GM23338 (cell line): ENCODE measurements around the gene ADAMTS19. TPM values are rescaled to one million over a fixed set of nuclear protein-coding genes. Genes with fewer than 3 reads are reported as not detected.
A peak's percentile ranks its signal among the peaks of the same experiment; 100 is the strongest.

Experiments
- ATAC-seq: fragments of 200-7000 bp; cut with Tn5 transposase; 3 replicates; pipeline ENCODE4 v1.9.1; 2020
- DNase-seq: peaks from one replicate; pipeline ENCODE4 v3.0.0-alpha.2; 2015; ENCODE audit warnings: low spot score
- H2AFZ ChIP-seq: fragments of 200-600 bp; sonication (generic); 2 replicates; pipeline ENCODE4 v1.8.0; 2016; ENCODE audit warnings: antibody characterized with exemption, mild to moderate bottlenecking, moderate library complexity
- H3F3A ChIP-seq: fragments of 200-600 bp; sonication (generic); replicated peaks from 2 replicates; pipeline ENCODE4 v1.8.0; 2017; ENCODE audit warnings: antibody characterized with exemption, mixed run types, low read depth
- H3K27ac ChIP-seq: fragments of 200-600 bp; sonication (generic); 2 replicates; pipeline ENCODE4 v1.6.1; 2016; ENCODE audit warnings: low read depth
- H3K27me3 ChIP-seq: fragments of 200-600 bp; sonication (generic); 2 replicates; pipeline ENCODE4 v1.8.0; 2016; ENCODE audit warnings: mild to moderate bottlenecking, mixed run types, moderate library complexity; ENCODE audit not compliant: insufficient read depth
- H3K36me3 ChIP-seq: fragments of 200-600 bp; sonication (generic); 2 replicates; pipeline ENCODE4 v1.8.0; 2016; ENCODE audit warnings: mild to moderate bottlenecking; ENCODE audit not compliant: insufficient read depth
- H3K4me1 ChIP-seq: fragments of 200-600 bp; sonication (generic); 2 replicates; pipeline ENCODE4 v1.8.0; 2016; ENCODE audit warnings: mild to moderate bottlenecking, moderate library complexity; ENCODE audit not compliant: insufficient read depth
- H3K4me2 ChIP-seq: fragments of 200-600 bp; sonication (generic); 2 replicates; pipeline ENCODE4 v1.7.1; 2017; ENCODE audit warnings: mixed run types
- H3K4me3 ChIP-seq: fragments of 200-600 bp; sonication (generic); 2 replicates; pipeline ENCODE4 v1.6.1; 2016; ENCODE audit warnings: mixed run types
- H3K79me2 ChIP-seq: fragments of 200-600 bp; sonication (generic); replicated peaks from 2 replicates; pipeline ENCODE4 v1.8.0; 2017; ENCODE audit warnings: mild to moderate bottlenecking; ENCODE audit not compliant: insufficient read depth
- H3K9me2 ChIP-seq: fragments of 200-600 bp; sonication (generic); 2 replicates; pipeline ENCODE4 v1.8.0; 2017; ENCODE audit not compliant: insufficient read depth
- H4K20me1 ChIP-seq: fragments of 200-600 bp; sonication (generic); replicated peaks from 2 replicates; pipeline ENCODE4 v1.8.0; 2017; ENCODE audit warnings: mild to moderate bottlenecking; ENCODE audit not compliant: insufficient read depth
- H3K27ac Mint-ChIP-seq: 2 replicates; pipeline ENCODE4 v1.8.0; 2020; ENCODE audit warnings: inconsistent platforms, mild to moderate bottlenecking, moderate library complexity, mixed read lengths
- H3K27me3 Mint-ChIP-seq: 3 replicates; pipeline ENCODE4 v1.8.0; 2022; ENCODE audit warnings: low read depth, mild to moderate bottlenecking, moderate library complexity, mixed read lengths, inconsistent platforms; ENCODE audit not compliant: insufficient read depth, poor library complexity
- H3K36me3 Mint-ChIP-seq: 3 replicates; pipeline ENCODE4 v1.8.0; 2021; ENCODE audit warnings: low read depth, mild to moderate bottlenecking, inconsistent platforms, moderate library complexity, mixed read lengths
- H3K4me1 Mint-ChIP-seq: 3 replicates; pipeline ENCODE4 v1.8.0; 2020; ENCODE audit warnings: mild to moderate bottlenecking, inconsistent platforms, mixed read lengths
- H3K4me3 Mint-ChIP-seq: 3 replicates; pipeline ENCODE4 v1.8.0; 2021; ENCODE audit warnings: moderate library complexity, mild to moderate bottlenecking, inconsistent platforms, mixed read lengths
- H3K9me3 Mint-ChIP-seq: 3 replicates; pipeline ENCODE4 v1.8.0; 2020; ENCODE audit warnings: moderate library complexity, mild to moderate bottlenecking, inconsistent platforms, mixed read lengths
- CREB1 ChIP-seq: fragments of 250-450 bp; sonication (Bioruptor Pico); IDR thresholded peaks from 2 replicates; pipeline ENCODE4 v1.5.0; 2020; ENCODE audit warnings: low read depth, mild to moderate bottlenecking, moderate library complexity
- EZH2 ChIP-seq: fragments of 200-600 bp; sonication (generic); IDR thresholded peaks from one replicate; pipeline ENCODE4 v1.8.0; 2017; ENCODE audit warnings: antibody characterized with exemption, mild to moderate bottlenecking, low read depth; ENCODE audit not compliant: unreplicated experiment
- EZH2phosphoT487 ChIP-seq: fragments of 200-600 bp; sonication (generic); IDR thresholded peaks from one replicate; pipeline ENCODE4 v1.8.1; 2018; ENCODE audit warnings: antibody characterized with exemption; ENCODE audit not compliant: unreplicated experiment
- JUNB ChIP-seq: IDR thresholded peaks from one replicate; pipeline ENCODE4 v1.6.1; 2016; ENCODE audit warnings: antibody characterized with exemption; ENCODE audit not compliant: unreplicated experiment
- NANOG ChIP-seq: IDR thresholded peaks from 2 replicates; pipeline ENCODE4 v1.6.1; 2016; ENCODE audit warnings: antibody characterized with exemption, borderline replicate concordance
- POLR2AphosphoS5 ChIP-seq: IDR thresholded peaks from 2 replicates; pipeline ENCODE4 v1.6.1; 2016; ENCODE audit warnings: antibody characterized with exemption, low read depth
- STAT1 ChIP-seq: IDR thresholded peaks from one replicate; pipeline ENCODE4 v1.6.1; 2016; ENCODE audit warnings: antibody characterized with exemption; ENCODE audit not compliant: unreplicated experiment
- ZNF114 ChIP-seq: fragments of 250-450 bp; sonication (Bioruptor Pico); IDR thresholded peaks from 2 replicates; pipeline ENCODE4 v1.5.0; 2020; ENCODE audit warnings: mild to moderate bottlenecking, moderate library complexity
- ZNF331 ChIP-seq: fragments of 250-450 bp; sonication (Bioruptor Pico); IDR thresholded peaks from 2 replicates; pipeline ENCODE4 v1.5.0; 2020; ENCODE audit warnings: low read depth, mild to moderate bottlenecking, moderate library complexity
- ZNF462 ChIP-seq: fragments of 250-450 bp; sonication (Bioruptor Pico); IDR thresholded peaks from 2 replicates; pipeline ENCODE4 v1.5.0; 2020; ENCODE audit warnings: mild to moderate bottlenecking, moderate library complexity
- polyA plus RNA-seq: library from polyadenylated mRNA; unstranded; fragments of >200 nt; fragmentation: Nextera tagmentation; extraction: Ambion mirVana; gene quantifications from 2 replicates; pipeline ENCODE4 v1.2.1, GENCODE V29; 2016
- total RNA-seq: library from RNA; depleted of rRNA; stranded (reverse); fragments of >200 nt; shearing (Covaris generic); gene quantifications from 2 replicates; pipeline ENCODE4 v1.2.3, GENCODE V29; 2014
- TF ChIP-seq, protein P1 (sequence below): IDR thresholded peaks from one replicate; pipeline ENCODE4 v1.6.1; 2018; ENCODE audit warnings: antibody characterized with exemption; ENCODE audit not compliant: unreplicated experiment

ADAMTS19 gene
- total and polyA plus RNA-seq, 2 experiments from 2014 or later, result 6.0 to 27.4 TPM

DNA sequence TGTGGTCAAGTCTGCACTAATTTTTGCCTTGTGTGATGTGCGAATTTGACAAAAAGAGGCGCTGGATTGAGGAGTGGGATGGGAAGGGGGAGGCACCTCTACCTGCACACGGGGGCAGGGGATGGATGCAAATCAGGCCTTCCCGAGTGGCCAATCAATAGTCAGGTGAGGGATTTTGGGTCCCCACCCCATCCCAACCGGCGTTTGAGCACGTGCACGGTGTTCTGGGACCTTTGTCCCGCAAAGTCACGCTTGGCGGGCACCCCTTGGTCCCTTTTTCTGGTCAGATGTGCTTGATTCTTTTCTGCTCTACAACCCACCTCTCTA, 685 bp upstream of the ADAMTS19 start:
- Histone ChIP-seq H3K4me2 (peak overlapping the region; percentile 89), H3K79me2 (peaks cover 27% of the 10 kb centered on the region), H3K4me1 (peaks cover 40% of the 10 kb centered on the region), H3K36me3 (no peaks in the 10 kb centered on the region), H3K9me2 (no peaks in the 10 kb centered on the region), H3F3A (0 out of 2 replicates have a peak, but pooled peaks cover 4% of the 10 kb centered on the region), H4K20me1 (0 out of 2 replicates have a peak, but pooled peaks cover 12% of the 10 kb centered on the region), H3K4me3 (peak overlapping the region; percentile 87), H2AFZ (peak overlapping the region; percentile 75), H3K27ac (peak overlapping the region; percentile 79), H3K27me3 (peaks cover 16% of the 10 kb centered on the region; the same call in 1 of the 2 replicates)
- H3K9me3 Mint-ChIP-seq, result peaks cover 4% of the 10 kb centered on the region; the same call in 1 of the 3 replicates
- H3K4me3 Mint-ChIP-seq, result peak overlapping the region; percentile 83
- H3K27me3 Mint-ChIP-seq, result peaks cover 7% of the 10 kb centered on the region
- H3K4me1 Mint-ChIP-seq, result peaks cover 51% of the 10 kb centered on the region
- ATAC-seq (peak; percentile 72), DNase-seq (peak; percentile 86)
- no peak for TF ChIP-seq ZNF331 (CRISPR knock-in tag)
- no peak for TF ChIP-seq ZNF114
- no peak for TF ChIP-seq JUNB
- no peak for TF ChIP-seq STAT1
- no peak for TF ChIP-seq CREB1 (CRISPR knock-in tag)
- no peak for TF ChIP-seq EZH2
- TF ChIP-seq NANOG, result no peak
- peak; percentile 92 for TF ChIP-seq POLR2AphosphoS5
- peaks cover 22% of the 10 kb centered on the region for H3K36me3 Mint-ChIP-seq
- peak overlapping the region; percentile 97 for H3K27ac Mint-ChIP-seq

GRCh38 chr5:129460672-129460935, 506 bp downstream of the ADAMTS19 start:
- peak overlapping the region; percentile 100 for H3K4me3 Mint-ChIP-seq
- peak overlapping the region; percentile 87 for H3K4me3 ChIP-seq
- peaks cover 39% of the 10 kb centered on the region for H3K79me2 ChIP-seq
- peak; percentile 46 for DNase-seq
- 0 out of 2 replicates have a peak, but pooled peaks cover 16% of the 10 kb centered on the region for H4K20me1 ChIP-seq
- H3K4me1 Mint-ChIP-seq, result peaks cover 46% of the 10 kb centered on the region
- H3K36me3 ChIP-seq, result no peaks in the 10 kb centered on the region
- H3K27ac ChIP-seq, result no peak overlapping the region
- peak overlapping the region; percentile 91 for H2AFZ ChIP-seq
- H3K27me3 ChIP-seq, result peaks cover 16% of the 10 kb centered on the region; the same call in 1 of the 2 replicates
- peaks cover 7% of the 10 kb centered on the region for H3K27me3 Mint-ChIP-seq
- peaks cover 18% of the 10 kb centered on the region for H3K36me3 Mint-ChIP-seq
- peak overlapping the region; percentile 95 for H3K27ac Mint-ChIP-seq
- 0 out of 2 replicates have a peak, but pooled peaks cover 4% of the 10 kb centered on the region for H3F3A ChIP-seq
- ATAC-seq, result no peak
- peaks cover 40% of the 10 kb centered on the region for H3K4me1 ChIP-seq
- no peaks in the 10 kb centered on the region for H3K9me2 ChIP-seq
- no peaks in the 10 kb centered on the region for H3K9me3 Mint-ChIP-seq
- peak overlapping the region; percentile 96 for H3K4me2 ChIP-seq
- TF ChIP-seq, protein P1, sequence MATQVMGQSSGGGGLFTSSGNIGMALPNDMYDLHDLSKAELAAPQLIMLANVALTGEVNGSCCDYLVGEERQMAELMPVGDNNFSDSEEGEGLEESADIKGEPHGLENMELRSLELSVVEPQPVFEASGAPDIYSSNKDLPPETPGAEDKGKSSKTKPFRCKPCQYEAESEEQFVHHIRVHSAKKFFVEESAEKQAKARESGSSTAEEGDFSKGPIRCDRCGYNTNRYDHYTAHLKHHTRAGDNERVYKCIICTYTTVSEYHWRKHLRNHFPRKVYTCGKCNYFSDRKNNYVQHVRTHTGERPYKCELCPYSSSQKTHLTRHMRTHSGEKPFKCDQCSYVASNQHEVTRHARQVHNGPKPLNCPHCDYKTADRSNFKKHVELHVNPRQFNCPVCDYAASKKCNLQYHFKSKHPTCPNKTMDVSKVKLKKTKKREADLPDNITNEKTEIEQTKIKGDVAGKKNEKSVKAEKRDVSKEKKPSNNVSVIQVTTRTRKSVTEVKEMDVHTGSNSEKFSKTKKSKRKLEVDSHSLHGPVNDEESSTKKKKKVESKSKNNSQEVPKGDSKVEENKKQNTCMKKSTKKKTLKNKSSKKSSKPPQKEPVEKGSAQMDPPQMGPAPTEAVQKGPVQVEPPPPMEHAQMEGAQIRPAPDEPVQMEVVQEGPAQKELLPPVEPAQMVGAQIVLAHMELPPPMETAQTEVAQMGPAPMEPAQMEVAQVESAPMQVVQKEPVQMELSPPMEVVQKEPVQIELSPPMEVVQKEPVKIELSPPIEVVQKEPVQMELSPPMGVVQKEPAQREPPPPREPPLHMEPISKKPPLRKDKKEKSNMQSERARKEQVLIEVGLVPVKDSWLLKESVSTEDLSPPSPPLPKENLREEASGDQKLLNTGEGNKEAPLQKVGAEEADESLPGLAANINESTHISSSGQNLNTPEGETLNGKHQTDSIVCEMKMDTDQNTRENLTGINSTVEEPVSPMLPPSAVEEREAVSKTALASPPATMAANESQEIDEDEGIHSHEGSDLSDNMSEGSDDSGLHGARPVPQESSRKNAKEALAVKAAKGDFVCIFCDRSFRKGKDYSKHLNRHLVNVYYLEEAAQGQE, result no peak
- TF ChIP-seq POLR2AphosphoS5 (no peak), EZH2phosphoT487 (no peak), CREB1 (CRISPR knock-in tag) (no peak), JUNB (no peak), ZNF114 (no peak), EZH2 (no peak), ZNF331 (CRISPR knock-in tag) (no peak), NANOG (no peak), STAT1 (no peak), ZNF462 (no peak)
